Testis (tissue), 3 donors: ENCODE results near the gene HEYL. TPM values are rescaled to one million over a fixed set of nuclear protein-coding genes. Genes with fewer than 3 reads are reported as not detected.
A peak's percentile ranks its signal among the peaks of the same experiment; 100 is the strongest.

ENCODE experiments used
- DNase-seq: peaks from one replicate; pipeline ENCODE4 v3.0.0-alpha.2; 2019
- H3K27ac ChIP-seq, 2 donors: fragments of 200-600 bp; sonication (generic); one replicate each; pipeline ENCODE4 v1.5.1; 2019
- H3K27me3 ChIP-seq: fragments of 200-600 bp; sonication (generic); one replicate; pipeline ENCODE4 v1.5.1; 2019
- H3K36me3 ChIP-seq: fragments of 200-600 bp; sonication (generic); one replicate; pipeline ENCODE4 v1.5.1; 2017; ENCODE audit warnings: low read depth; ENCODE audit errors: missing control alignments
- H3K4me1 ChIP-seq: fragments of 200-600 bp; sonication (generic); one replicate; pipeline ENCODE4 v1.5.1; 2019
- H3K4me3 ChIP-seq, 2 donors: fragments of 200-600 bp; sonication (generic); one replicate each; pipeline ENCODE4 v1.5.1; 2017 to 2019
- H3K9me3 ChIP-seq: fragments of 200-600 bp; sonication (generic); one replicate; pipeline ENCODE4 v1.5.1; 2017
- CTCF ChIP-seq, 3 experiments: fragments of 450-650 bp in 2 of 3; fragments of 200-600 bp in 1 of 3; sonication (generic) in 1 of 3; IDR thresholded peaks; one replicate each; pipeline ENCODE4 v1.5.1; 2016 to 2019; ENCODE audit warnings: antibody characterized with exemption in 3 of 3, mild to moderate bottlenecking in 2 of 3, moderate library complexity in 1 of 3
- POLR2A ChIP-seq: fragments of 450-650 bp; IDR thresholded peaks from one replicate; pipeline ENCODE4 v1.6.1; 2017; ENCODE audit warnings: antibody characterized with exemption, mild to moderate bottlenecking, moderate library complexity
- WGBS, 2 donors: methylation state at CpG; one replicate each; pipeline ENCODE4 v1.1.5; 2018; 5-methylcytosine and 5-hydroxymethylcytosine counted together
- intact Hi-C: fragments of 100-400 bp; cut with DNase I; formaldehyde crosslinking; loops from one replicate; pipeline ENCODE4 v1.15.1; 2023; ENCODE audit warnings: low total_unique reads
- polyA plus RNA-seq: library from polyadenylated mRNA; stranded (reverse); fragments of 350-450 nt; fragmentation: Illumina TruSeq; extraction: RNeasy Lipid Tissue Mini Kit (QIAGEN cat#74804); gene quantifications from one replicate; pipeline ENCODE4 v1.2.3, GENCODE V29; 2014; ENCODE audit warnings: low read depth, low replicate concordance; ENCODE audit not compliant: insufficient read depth
- total RNA-seq, 2 donors: library from RNA; depleted of rRNA; stranded (reverse); fragments of >200 nt; gene quantifications; one replicate each; pipeline ENCODE4 v1.2.3, GENCODE V29; 2016

HEYL gene
- total and polyA plus RNA-seq, 3 donors from 2014 or later = 44.7 to 55.5 (median 52.8) TPM

- 2 to 5% methylated on average over 12 to 45 of the region's 48 CpGs for WGBS, 2 donors
- no peaks in the 10 kb centered on the region for H3K9me3 ChIP-seq
- H3K27me3 ChIP-seq = no peaks in the 10 kb centered on the region
- H3K4me1 ChIP-seq = peaks cover 14% of the 10 kb centered on the region
- peak overlapping the region; percentile 79 to 95 for H3K27ac ChIP-seq
- peak overlapping the region; percentile 91 to 96 for H3K4me3 ChIP-seq
- TF ChIP-seq POLR2A (no peak), CTCF (IDR thresholded peaks at IDR 0.05) (no peak)
- intact Hi-C loops = no loop called here
- H3K36me3 ChIP-seq = no peaks in the 10 kb centered on the region
- DNase-seq = peak; percentile 74
Measured at GRCh38 chr1:39575191-39576015, 64.0 kb downstream of the HEYL start.

DNA sequence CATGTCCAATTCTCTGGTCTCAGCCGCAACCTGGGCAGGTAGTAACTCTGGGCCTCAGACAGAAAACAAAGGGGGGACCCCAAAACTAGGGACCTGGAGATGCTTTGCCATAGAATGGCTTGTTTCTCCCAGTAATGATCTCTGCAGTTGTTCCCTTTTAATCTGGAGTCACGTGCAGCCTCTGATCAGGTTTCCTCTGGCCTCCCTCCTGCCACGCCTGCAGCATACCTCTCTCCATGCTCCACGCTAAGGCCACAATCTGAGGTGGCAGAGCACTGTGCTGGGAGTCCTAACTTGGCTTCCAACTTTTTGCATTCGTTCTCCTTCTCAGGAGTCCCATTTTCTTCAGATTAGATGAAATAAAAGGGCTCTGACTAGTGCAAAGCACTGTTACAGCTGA lies 64.8 kb downstream of the HEYL start:
- Histone ChIP-seq H3K9me3 (no peaks in the 10 kb centered on the region), H3K4me1 (peaks cover 14% of the 10 kb centered on the region), H3K36me3 (no peaks in the 10 kb centered on the region), H3K27me3 (no peaks in the 10 kb centered on the region), H3K27ac (peak overlapping the region; percentile 79 to 95), H3K4me3 (peak overlapping the region; percentile 91 to 96)
- 8 to 15% methylated on average over 3 to 5 of the region's 5 CpGs for WGBS, 2 donors
- DNase-seq = peak; percentile 38
- no peak for TF ChIP-seq POLR2A
- no peak for TF ChIP-seq CTCF (IDR thresholded peaks at IDR 0.05)
- intact Hi-C loops = no loop called here

Other genes with a start within 250 kb of the HEYL start
- 10 to 100 TPM in 1 of 2 donors, 1 to 10 TPM in 1; 5.6 to 15.0 TPM for gene BMP8A, start 148.0 kb downstream of the HEYL start, total RNA-seq
- 4.3 TPM for gene BMP8A, start 148.0 kb downstream of the HEYL start, polyA plus RNA-seq
- 100 to 1,000 TPM; 407 to 411 TPM for gene PABPC4, start 62.9 kb downstream of the HEYL start, total RNA-seq
- 229 TPM for gene PABPC4, start 62.9 kb downstream of the HEYL start, polyA plus RNA-seq
- gene NT5C1A, start 32.5 kb upstream of the HEYL start, total RNA-seq = 1 to 10 TPM; 2.1 to 3.2 TPM
- gene NT5C1A, start 32.5 kb upstream of the HEYL start, polyA plus RNA-seq = 1.0 TPM
- 10 to 100 TPM in 1 of 2 donors, 1 to 10 TPM in 1; 6.9 to 24.5 TPM for gene HPCAL4, start 51.8 kb upstream of the HEYL start, total RNA-seq
- gene HPCAL4, start 51.8 kb upstream of the HEYL start, polyA plus RNA-seq = 17.3 TPM
- 10 to 100 TPM; 71.5 to 82.8 TPM for gene PPIE, start 99.2 kb upstream of the HEYL start, total RNA-seq
- gene PPIE, start 99.2 kb upstream of the HEYL start, polyA plus RNA-seq = 109 TPM
- 10 to 100 TPM; 28.6 to 90.0 TPM for gene OXCT2, start 131.7 kb upstream of the HEYL start, total RNA-seq
- 78.8 TPM for gene OXCT2, start 131.7 kb upstream of the HEYL start, polyA plus RNA-seq
- 1 to 10 TPM; 5.5 to 5.6 TPM for gene BMP8B, start 149.2 kb upstream of the HEYL start, total RNA-seq
- gene BMP8B, start 149.2 kb upstream of the HEYL start, polyA plus RNA-seq = 4.4 TPM
- 10 to 100 TPM; 21.4 to 21.7 TPM for gene TRIT1, start 243.9 kb upstream of the HEYL start, total RNA-seq
- 20.5 TPM for gene TRIT1, start 243.9 kb upstream of the HEYL start, polyA plus RNA-seq